Ramos (cell line): ENCODE measurements around the gene CRYBA4.

ENCODE experiments used
- in situ Hi-C: fragments of 300-500 bp; cut with MboI; formaldehyde crosslinking; loops from one replicate; pipeline ENCODE4 v1.14.3; 2022; ENCODE audit warnings: low sequenced_read_pairs; ENCODE audit not compliant: unreplicated experiment

Gene CRYBA4

GRCh38 chr22:26620197-26620596 lies 1.6 kb upstream of the CRYBA4 start:
- in situ Hi-C loops, result no loop called here

- in situ Hi-C loops, result no loop called here
Observed at GRCh38 chr22:26623984-26624383, 2.2 kb downstream of the CRYBA4 start.

GRCh38 chr22:26624803-26625202 lies 3.0 kb downstream of the CRYBA4 start:
- in situ Hi-C loops, result no loop called here

- in situ Hi-C loops, result no loop called here
Observed at GRCh38 chr22:26629988-26630761, 8.4 kb downstream of the CRYBA4 start.

- in situ Hi-C loops, result no loop called here
Observed at GRCh38 chr22:26631282-26631681, 9.5 kb downstream of the CRYBA4 start.

- in situ Hi-C loops, result no loop called here
Observed at GRCh38 chr22:26632422-26633155, 10.8 kb downstream of the CRYBA4 start.

GRCh38 chr22:26634189-26634588 lies 12.4 kb downstream of the CRYBA4 start:
- in situ Hi-C loops, result no loop called here

GRCh38 chr22:26635117-26635516 lies 13.4 kb downstream of the CRYBA4 start:
- in situ Hi-C loops, result no loop called here

- in situ Hi-C loops, result no loop called here
Observed at GRCh38 chr22:26636296-26636695, 14.5 kb downstream of the CRYBA4 start.

- in situ Hi-C loops, result no loop called here
Observed at GRCh38 chr22:26642465-26643417, 21.0 kb downstream of the CRYBA4 start.

- in situ Hi-C loops, result no loop called here
Observed at GRCh38 chr22:26643418-26644100, 21.8 kb downstream of the CRYBA4 start.

GRCh38 chr22:26646158-26646557 lies 24.4 kb downstream of the CRYBA4 start:
- in situ Hi-C loops, result no loop called here

- in situ Hi-C loops, result no loop called here
Observed at GRCh38 chr22:26648011-26648497, 26.3 kb downstream of the CRYBA4 start.

GRCh38 chr22:26648528-26649388 lies 27.0 kb downstream of the CRYBA4 start:
- in situ Hi-C loops, result no loop called here

- in situ Hi-C loops, result no loop called here
Observed at GRCh38 chr22:26650722-26651421, 29.1 kb downstream of the CRYBA4 start.

GRCh38 chr22:26651815-26652214 lies 30.1 kb downstream of the CRYBA4 start:
- in situ Hi-C loops, result no loop called here

GRCh38 chr22:26656891-26657851 lies 35.4 kb downstream of the CRYBA4 start, which contains the start of gene MIAT:
MIAT (plus strand) TSS chr22:26657588.
- in situ Hi-C loops, result no loop called here
